ENCODE measurements around the gene ARL13B. TPM values are rescaled to one million over a fixed set of nuclear protein-coding genes. Genes with fewer than 3 reads are reported as not detected.

Gene ARL13B
- total RNA-seq, 4 donors from 2014 or later, result 4.9 to 23.6 (median 14.0) TPM

GRCh38 chr3:94046533-94046932, 66.6 kb downstream of the ARL13B start:
- Histone ChIP-seq H3K9me3 (no peaks in the 10 kb centered on the region), H3K4me1 (no peaks in the 10 kb centered on the region), H3K27ac (no peak overlapping the region), H3K27me3 (no peaks in the 10 kb centered on the region), H3K4me3 (no peak overlapping the region), H3K36me3 (no peaks in the 10 kb centered on the region)
- TF ChIP-seq POLR2A (IDR thresholded peaks at IDR 0.05) (no peak), CTCF (IDR thresholded peaks at IDR 0.05) (no peak)
- DNase-seq, result no peak
- intact Hi-C loops (cut with DNase I; ENCODE audit: low total_unique reads), result no loop called here

GRCh38 chr3:94049267-94049666, 69.3 kb downstream of the ARL13B start:
- H3K4me3 ChIP-seq, result no peak overlapping the region
- no peaks in the 10 kb centered on the region for H3K4me1 ChIP-seq
- no peak for DNase-seq
- no peaks in the 10 kb centered on the region for H3K9me3 ChIP-seq
- TF ChIP-seq CTCF (IDR thresholded peaks at IDR 0.05) (no peak), POLR2A (IDR thresholded peaks at IDR 0.05) (no peak)
- H3K36me3 ChIP-seq, result no peaks in the 10 kb centered on the region
- intact Hi-C loops (cut with DNase I; ENCODE audit: low total_unique reads), result no loop called here
- no peak overlapping the region for H3K27ac ChIP-seq
- H3K27me3 ChIP-seq, result no peaks in the 10 kb centered on the region

DNA sequence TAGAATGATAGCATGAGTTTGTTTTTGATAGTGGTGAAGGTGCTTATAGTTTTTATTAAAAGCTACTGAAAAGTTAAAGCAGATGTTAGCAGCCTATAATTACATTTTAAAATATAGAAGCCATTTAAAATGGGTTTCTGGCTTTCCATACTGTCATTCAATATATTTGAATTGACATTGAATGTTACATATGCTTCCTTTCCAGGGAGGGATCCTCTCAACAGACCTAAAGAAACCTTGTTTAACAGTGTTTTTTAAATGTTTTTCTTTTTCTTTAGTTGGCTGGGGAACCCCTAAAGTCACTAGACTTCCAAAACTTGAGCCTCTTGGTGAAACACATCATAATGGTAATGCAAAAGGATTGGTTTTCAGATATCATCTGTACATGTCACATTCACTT, 70.6 kb downstream of the ARL13B start:
- TF ChIP-seq CTCF (IDR thresholded peaks at IDR 0.05), result no peak
- TF ChIP-seq POLR2A (IDR thresholded peaks at IDR 0.05), result no peak
- H3K36me3 ChIP-seq, result no peaks in the 10 kb centered on the region
- no peaks in the 10 kb centered on the region for H3K9me3 ChIP-seq
- H3K27ac ChIP-seq, result no peak overlapping the region
- H3K4me3 ChIP-seq, result no peak overlapping the region
- H3K4me1 ChIP-seq, result no peaks in the 10 kb centered on the region
- intact Hi-C loops (cut with DNase I; ENCODE audit: low total_unique reads), result no loop called here
- DNase-seq, result no peak
- no peaks in the 10 kb centered on the region for H3K27me3 ChIP-seq

- no peaks in the 10 kb centered on the region for H3K9me3 ChIP-seq
- H3K4me3 ChIP-seq, result no peak overlapping the region
- TF ChIP-seq CTCF (IDR thresholded peaks at IDR 0.05) (no peak), POLR2A (IDR thresholded peaks at IDR 0.05) (no peak)
- no peak overlapping the region for H3K27ac ChIP-seq
- peaks cover 0 to 12% of the 10 kb centered on the region in 2 donors for H3K4me1 ChIP-seq
- no peaks in the 10 kb centered on the region for H3K36me3 ChIP-seq
- no peak for DNase-seq
- no peaks in the 10 kb centered on the region for H3K27me3 ChIP-seq
- intact Hi-C loops (cut with DNase I; ENCODE audit: low total_unique reads), result no loop called here
These were observed 81.3 kb downstream of the ARL13B start for GRCh38 chr3:94061297-94061696.

GRCh38 chr3:94062513-94063404, 82.8 kb downstream of the ARL13B start, which contains the start of the genes DHFR2 and NSUN3:
TSS of gene DHFR2 (minus strand) at chr3:94062916. CDS start at chr3:94061511, 1,405 bp downstream.
TSS of gene NSUN3 (plus strand) at chr3:94063061. CDS start at chr3:94063127, 66 bp downstream.
- DNase-seq, result peak; percentile 88 to 93
- Histone ChIP-seq H3K4me3 (peak within 1 kb of the TSS; percentile 67 to 69), H3K27ac (peak within 1 kb of the TSS; percentile 93 to 96), H3K36me3 (no peaks in the 10 kb centered on the region), H3K4me1 (peaks cover 0 to 12% of the 10 kb centered on the region in 2 donors), H3K27me3 (no peaks in the 10 kb centered on the region), H3K9me3 (no peaks in the 10 kb centered on the region)
- TF ChIP-seq POLR2A (IDR thresholded peaks at IDR 0.05) (peak; percentile 26 to 60), CTCF (IDR thresholded peaks at IDR 0.05) (peak in 1 of 4 experiments; percentile 19)
- intact Hi-C loops (cut with DNase I; ENCODE audit: low total_unique reads), result no loop called here

Data from uterus (tissue), 4 donors.